NK-92 (cell line): ENCODE measurements around the gene GLDC.
"Not testable (repeated sequence)": the region's sequence is repeated elsewhere in the genome, so short reads cannot be mapped to it uniquely, and the experiment has no call there.

Source experiments
- DNase-seq: peaks from one replicate; lab custom pipeline; 2025; ENCODE audit not compliant: unreplicated experiment; lab: John Stamatoyannopoulos, UW

The GLDC gene

DNA sequence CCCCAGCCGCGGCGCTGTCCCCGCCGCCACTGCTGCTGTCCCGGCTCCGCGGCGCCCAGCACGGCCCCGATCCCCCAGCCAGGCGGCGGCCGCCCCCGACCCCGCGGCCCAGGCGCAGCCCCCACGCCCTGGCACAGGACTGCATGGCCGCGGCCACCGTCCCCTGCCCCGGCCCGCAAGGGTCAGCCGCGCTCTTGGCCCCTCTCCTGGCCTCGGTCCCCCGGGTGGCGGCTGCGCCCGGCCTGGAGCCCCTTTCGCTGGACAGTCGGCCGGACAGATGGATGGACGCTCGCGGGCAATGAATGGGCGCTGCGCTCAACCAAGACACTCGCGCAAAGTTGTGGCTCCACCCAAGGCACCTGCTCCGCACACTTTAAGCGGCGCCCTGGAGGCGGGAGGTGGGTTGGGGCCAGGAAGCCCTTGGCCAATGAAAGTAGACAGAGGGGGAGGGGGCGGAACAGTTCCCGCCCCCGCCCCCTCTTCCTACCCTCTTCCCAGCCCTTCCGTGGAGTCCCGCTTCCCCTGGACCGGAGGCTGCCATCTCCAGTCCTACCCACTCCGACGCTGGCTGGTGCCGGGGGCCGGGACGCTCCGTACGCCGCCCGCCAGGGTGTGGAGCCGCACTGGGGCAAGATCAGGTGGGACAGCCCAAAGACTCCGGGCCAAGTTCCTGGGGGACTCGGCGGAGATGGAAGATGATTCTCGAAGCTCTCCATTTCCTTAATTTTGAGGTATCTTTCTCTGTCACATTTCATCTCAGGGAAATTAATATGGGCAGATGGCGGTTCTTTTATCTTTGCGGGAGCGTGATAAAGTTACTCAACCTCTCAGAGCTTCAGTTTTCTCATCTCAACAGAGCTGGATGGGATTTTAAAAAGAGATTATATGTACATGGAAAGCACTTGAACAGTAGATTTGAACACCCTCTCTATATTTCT lies at the start of gene GLDC:
TSS of gene GLDC (minus strand) at position 375 of the 938 bp plus-strand sequence. CDS start at position 145, 230 bp downstream.
- no peak for DNase-seq

DNA sequence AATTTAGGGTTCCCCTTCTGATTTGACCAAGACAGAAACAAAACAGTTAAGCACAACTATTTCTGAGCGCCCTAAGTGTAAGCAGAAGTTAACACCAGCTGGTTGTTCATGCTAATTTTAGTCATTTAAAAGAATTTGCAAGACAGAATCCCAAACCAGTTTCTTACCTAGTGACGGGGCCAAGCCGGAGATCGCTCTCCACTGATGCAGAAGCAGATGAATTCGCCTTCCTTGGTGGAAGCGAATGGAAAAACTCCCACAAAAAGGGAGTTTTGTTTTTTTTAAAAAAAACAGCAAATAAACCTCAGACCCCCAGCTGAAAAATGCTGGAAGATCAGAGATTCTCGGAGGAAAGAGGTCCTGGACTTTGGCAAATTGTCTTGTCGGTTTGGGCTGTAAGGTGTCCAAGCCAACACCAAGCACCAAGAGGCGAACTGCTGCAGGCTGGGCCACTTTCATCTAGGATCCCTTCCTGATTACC lies 47.4 kb upstream of the GLDC start:
- DNase-seq, result no peak

- no peak for DNase-seq
These were observed 46.9 kb upstream of the GLDC start for GRCh38 chr9:6692433-6692832.

DNA sequence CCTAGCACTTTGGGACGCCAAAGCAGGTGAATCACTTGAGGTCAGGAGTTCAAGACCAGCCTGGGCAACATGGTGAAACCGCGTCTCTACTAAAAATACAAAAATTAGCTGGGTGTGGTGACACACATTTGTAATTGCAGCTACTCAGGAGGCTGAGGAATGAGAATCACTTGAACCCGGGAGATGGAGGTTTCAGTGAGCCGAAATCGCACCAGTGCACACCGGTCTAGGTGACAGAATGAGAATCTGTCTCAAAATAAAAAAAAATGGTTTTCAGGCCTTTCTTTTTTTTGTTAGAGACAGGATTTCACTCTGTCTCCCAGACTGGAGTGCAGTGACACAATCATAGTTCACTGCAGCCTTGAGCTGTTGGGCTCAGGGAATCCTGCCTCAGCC lies 45.1 kb upstream of the GLDC start:
- DNase-seq, result not testable (repeated sequence)

- no peak for DNase-seq
These were observed 44.6 kb upstream of the GLDC start for GRCh38 chr9:6689893-6690674.

- no peak for DNase-seq
These were observed 41.7 kb upstream of the GLDC start for GRCh38 chr9:6687180-6687579.

DNA sequence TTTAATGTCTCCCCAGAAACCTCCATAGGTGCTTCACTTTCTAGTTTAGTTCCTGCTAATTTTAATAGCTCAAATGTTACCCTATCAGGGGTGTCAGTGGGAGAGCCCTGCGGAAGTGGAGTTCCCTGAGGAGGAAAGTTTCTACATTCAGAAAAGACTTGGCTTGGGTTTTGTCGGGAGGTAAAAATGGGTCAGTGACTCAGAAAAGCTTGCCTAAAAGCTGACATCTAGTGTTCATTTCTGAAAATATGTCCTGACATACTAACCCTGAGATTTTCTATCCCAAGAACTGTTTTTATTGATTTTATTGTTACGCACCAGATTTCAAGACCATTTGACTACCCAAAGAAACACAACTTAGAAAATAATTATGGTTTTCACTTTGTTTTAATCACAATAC lies 40.9 kb upstream of the GLDC start:
- DNase-seq, result no peak

- DNase-seq, result no peak
These were observed 36.5 kb upstream of the GLDC start for GRCh38 chr9:6681957-6682501.

- peak; percentile 66 for DNase-seq
These were observed 35.8 kb upstream of the GLDC start for GRCh38 chr9:6681147-6681956.

GRCh38 chr9:6680797-6681146 lies 35.2 kb upstream of the GLDC start:
- no peak for DNase-seq

GRCh38 chr9:6677803-6678202 lies 32.3 kb upstream of the GLDC start:
- no peak for DNase-seq

- DNase-seq, result no peak
These were observed 30.9 kb upstream of the GLDC start for GRCh38 chr9:6676254-6676921.

DNA sequence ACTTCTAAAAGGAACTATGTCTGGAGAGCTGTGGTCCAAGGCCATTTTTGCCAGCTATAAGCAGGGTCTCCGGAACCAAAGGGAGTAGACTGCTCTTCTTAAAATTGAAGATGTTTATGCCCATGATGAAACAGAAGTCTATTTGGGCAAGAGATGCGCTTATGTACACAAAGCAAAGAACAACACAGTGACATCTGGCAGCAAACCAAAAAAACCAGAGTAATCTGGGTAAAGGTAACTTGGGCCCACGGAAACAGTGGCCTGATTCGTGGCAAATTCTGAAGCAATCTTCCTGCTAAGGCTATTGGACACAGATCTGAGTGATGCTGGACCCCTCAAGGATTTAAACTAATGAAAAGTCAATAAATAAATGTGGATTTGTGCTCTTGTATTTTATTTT lies 29.7 kb upstream of the GLDC start:
- no peak for DNase-seq

GRCh38 chr9:6673326-6674025 lies 27.9 kb upstream of the GLDC start:
- DNase-seq, result no peak

DNA sequence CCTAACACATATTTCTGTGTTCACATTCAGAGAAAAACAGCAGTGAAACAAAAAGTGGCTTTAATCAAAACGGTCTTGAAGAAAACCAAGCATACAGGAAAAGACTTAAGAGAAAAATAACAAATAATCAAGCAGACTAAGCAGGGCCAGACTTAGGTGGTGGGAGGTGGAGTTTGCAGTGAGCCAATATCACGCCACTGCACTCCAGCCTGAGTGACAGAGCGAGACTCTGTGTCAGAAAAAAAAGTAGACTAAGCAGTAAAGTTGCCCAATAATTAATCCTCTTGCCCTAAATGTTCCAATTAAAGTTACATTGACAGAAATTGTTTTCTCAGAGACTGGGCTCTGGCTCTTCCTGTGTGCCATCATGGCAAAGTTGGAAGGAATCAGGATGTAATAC lies 26.6 kb upstream of the GLDC start:
- DNase-seq, result no peak

DNA sequence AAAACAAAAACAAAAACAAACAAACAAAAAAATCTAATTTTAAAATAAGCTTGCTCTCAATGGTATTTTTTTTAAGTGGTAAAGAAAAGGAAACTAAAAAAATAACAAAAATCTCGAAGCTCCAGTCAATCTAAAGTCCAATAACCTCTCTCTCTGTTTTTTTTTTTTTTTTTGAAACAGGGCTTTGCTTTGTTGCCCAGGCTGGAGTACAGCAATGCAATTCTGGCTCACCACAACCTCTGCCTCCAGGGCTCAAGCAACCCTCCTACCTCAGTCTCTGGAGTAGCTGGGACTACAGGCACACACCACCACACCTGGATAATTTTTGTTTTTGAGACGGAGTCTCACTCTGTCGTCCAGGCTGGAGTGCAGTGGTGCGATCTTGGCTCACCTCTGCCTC lies 25.9 kb upstream of the GLDC start:
- DNase-seq, result no peak

GRCh38 chr9:6669881-6670280 lies 24.4 kb upstream of the GLDC start:
- DNase-seq, result no peak

DNA sequence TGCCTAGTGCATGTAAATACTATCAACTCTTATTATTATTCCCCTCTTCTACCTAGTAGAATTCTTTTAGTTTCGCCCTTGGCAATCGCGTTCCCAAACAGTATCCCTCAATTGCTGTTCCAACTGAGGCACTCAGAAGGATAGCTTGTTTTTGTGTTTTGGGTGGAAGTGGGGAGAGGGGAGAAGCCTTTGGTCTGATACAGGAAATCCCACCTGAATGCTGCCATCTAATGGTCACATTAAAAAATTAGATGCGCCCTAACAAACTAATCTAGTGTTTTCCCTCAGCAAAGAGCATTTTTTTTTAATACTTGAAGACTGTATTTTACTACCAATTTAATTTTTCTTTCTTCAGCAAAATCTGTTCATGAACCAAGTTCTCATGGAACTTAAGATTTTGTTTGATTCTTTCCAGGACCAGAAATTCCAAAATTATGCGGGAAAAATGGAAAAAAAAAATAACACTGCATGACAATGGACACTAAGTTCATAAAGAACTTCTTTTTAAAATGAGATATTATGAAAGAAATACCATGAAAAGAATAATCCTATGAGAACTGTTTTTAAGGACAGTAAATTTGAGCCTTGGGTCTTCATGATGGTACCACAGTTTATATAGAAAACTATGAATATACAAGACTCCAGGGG lies 22.2 kb upstream of the GLDC start:
- DNase-seq, result no peak

DNA sequence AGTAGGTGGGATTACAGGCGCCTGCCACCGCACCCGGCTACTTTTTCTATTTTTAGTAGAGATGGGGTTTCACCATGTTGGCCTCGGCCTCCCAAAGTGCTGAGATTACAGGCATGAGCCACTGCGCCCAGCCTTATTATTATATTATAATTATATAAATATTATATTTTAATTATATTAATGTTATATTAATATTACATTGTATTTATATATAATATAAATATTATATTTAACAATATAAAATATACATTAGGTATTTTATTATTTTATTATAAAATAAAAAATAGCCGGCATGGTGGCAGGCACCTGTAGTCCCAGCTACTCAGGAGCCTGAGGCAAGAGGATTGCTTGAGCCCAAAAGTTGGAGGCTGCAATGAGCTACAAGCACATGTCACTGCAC lies 21.6 kb upstream of the GLDC start:
- DNase-seq, result no peak
